ENCODE results near the gene TMC2.
"Not testable (repeated sequence)": the region's sequence is repeated elsewhere in the genome, so short reads cannot be mapped to it uniquely, and the experiment has no call there.

- TF ChIP-seq CTCF (conservative IDR thresholded peaks at IDR 0.05; ENCODE audit: low read depth, low read length); EZH2 (IDR thresholded peaks at IDR 0.05; ENCODE audit: borderline replicate concordance, low read depth, low read length, poor library complexity, severe bottlenecking): not testable (repeated sequence)
These were observed 13.4 kb upstream of the TMC2 start for GRCh38 chr20:2522826-2523429.

All from A673 (cell line).